Ishikawa (cell line): ENCODE results near the gene ALPI.

ENCODE experiments used
- CEBPB ChIP-seq: IDR thresholded peaks from 2 replicates; pipeline ENCODE4 v1.6.1; 2012
- CREB1 ChIP-seq: IDR thresholded peaks from 2 replicates; pipeline ENCODE4 v1.6.1; 2012; ENCODE audit warnings: low read depth
- EGR1 ChIP-seq: IDR thresholded peaks from 2 replicates; pipeline ENCODE4 v1.6.1; 2012
- EP300 ChIP-seq: IDR thresholded peaks from 2 replicates; pipeline ENCODE4 v1.6.1; 2012; ENCODE audit warnings: borderline replicate concordance
- FOXM1 ChIP-seq: IDR thresholded peaks from 2 replicates; pipeline ENCODE4 v1.6.1; 2012; ENCODE audit warnings: low read depth, borderline replicate concordance
- NFIC ChIP-seq: IDR thresholded peaks from 2 replicates; pipeline ENCODE4 v1.6.1; 2012
- RAD21 ChIP-seq: IDR thresholded peaks from 2 replicates; pipeline ENCODE4 v1.6.1; 2012; ENCODE audit warnings: low read depth
- TAF1 ChIP-seq: IDR thresholded peaks from 2 replicates; pipeline ENCODE4 v1.6.1; 2012; ENCODE audit warnings: low read depth, mild to moderate bottlenecking
- TCF12 ChIP-seq: IDR thresholded peaks from 2 replicates; pipeline ENCODE4 v1.6.1; 2012; ENCODE audit warnings: low read depth
- TEAD4 ChIP-seq: IDR thresholded peaks from 2 replicates; pipeline ENCODE4 v1.6.1; 2012
- YY1 ChIP-seq: IDR thresholded peaks from 2 replicates; pipeline ENCODE4 v1.6.1; 2012; ENCODE audit warnings: low read depth
- ZBTB7A ChIP-seq: IDR thresholded peaks from 2 replicates; pipeline ENCODE4 v1.6.1; 2012; ENCODE audit warnings: low read depth
- TF ChIP-seq, protein P1 (sequence below): IDR thresholded peaks from 2 replicates; pipeline ENCODE4 v1.6.1; 2012
- TF ChIP-seq, protein P2 (sequence below): IDR thresholded peaks from 2 replicates; pipeline ENCODE4 v1.6.1; 2012
- TF ChIP-seq, protein P3 (sequence below): IDR thresholded peaks from 2 replicates; pipeline ENCODE4 v1.6.1; 2012; ENCODE audit warnings: low read depth, mild to moderate bottlenecking

ALPI gene

DNA sequence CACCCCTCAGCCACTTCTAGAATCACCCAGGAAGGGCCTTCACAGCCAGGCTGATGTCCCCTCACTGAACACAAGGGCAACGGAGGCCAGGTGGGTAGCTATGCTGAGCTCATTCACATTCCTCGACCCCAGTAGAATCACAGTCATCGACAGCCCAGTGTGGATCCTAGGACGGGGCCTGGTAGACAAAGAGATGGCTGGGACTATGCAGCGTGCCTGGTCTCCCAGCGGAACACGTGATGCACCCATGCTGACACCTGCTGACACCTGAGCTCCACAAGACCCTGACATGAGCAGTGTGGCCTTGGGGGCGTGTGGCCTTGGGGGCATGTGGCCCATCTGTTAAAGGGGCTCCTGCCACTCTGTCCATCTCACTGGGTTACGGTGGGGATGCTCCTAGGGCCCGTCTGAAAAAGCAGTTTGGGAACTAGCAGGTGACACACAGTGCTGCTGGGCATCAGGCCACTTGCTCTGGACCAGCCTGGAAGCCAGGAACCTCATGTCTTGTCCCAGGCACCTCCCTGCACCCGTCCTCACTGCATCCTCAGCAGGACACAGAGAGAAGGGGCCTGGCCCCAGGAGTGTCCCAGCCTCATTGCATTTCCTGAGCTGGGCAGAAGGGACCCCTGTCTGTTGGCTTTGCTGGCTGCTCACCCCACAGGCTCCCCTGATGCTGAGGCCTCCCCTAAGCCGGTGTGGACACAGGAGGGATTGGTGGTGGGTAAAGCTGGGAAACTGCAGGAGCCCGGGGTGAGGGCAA, 22.0 kb downstream of the ALPI start:
- TF ChIP-seq CREB1 (no peak), EP300 (no peak), RAD21 (no peak), CEBPB (no peak), FOXM1 (no peak), YY1 (no peak)

DNA sequence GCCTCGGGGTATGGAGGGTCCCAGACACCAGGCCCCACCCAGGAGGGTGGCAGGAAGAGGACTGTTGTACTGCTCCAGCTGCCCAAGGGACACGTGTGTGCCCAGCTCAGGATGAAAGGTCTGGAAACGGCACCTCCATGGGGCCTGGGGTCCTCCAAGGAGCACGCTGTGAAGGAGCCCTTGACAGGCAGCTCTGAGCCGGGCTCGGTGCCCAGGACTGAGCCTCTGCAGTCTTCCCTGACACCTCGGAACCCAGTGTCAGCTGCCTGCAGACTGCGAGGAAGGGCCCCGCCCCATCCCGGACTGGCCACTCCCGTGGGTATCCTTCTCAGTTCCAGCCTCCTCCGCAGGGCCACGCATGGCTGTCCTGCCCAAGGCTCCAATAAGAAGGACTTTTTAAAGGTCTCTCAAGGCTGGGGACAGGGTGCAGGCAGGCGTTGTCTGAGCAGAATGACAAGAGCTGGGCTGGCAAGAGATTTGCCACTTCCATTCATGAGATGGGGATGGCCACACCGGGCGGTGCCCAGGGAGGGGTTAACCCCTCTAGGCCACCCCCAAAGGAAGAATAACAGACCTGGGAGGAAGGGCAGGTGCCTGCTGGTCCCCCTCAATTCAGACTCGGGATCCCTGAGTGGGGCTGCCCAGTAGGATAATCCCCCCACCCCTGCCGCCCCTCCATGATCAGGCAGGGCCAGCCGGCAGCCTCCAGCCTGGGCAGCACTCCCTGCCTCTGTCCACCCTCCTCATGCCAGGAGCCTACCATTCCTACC, 22.8 kb downstream of the ALPI start:
- TF ChIP-seq EGR1 (no peak), YY1 (no peak), CEBPB (no peak), EP300 (no peak), NFIC (no peak), ZBTB7A (no peak), FOXM1 (no peak), CREB1 (no peak), TEAD4 (no peak), TAF1 (no peak), RAD21 (no peak), TCF12 (no peak)
- TF ChIP-seq, protein P1, sequence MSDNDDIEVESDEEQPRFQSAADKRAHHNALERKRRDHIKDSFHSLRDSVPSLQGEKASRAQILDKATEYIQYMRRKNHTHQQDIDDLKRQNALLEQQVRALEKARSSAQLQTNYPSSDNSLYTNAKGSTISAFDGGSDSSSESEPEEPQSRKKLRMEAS, result no peak
- TF ChIP-seq, protein P2, sequence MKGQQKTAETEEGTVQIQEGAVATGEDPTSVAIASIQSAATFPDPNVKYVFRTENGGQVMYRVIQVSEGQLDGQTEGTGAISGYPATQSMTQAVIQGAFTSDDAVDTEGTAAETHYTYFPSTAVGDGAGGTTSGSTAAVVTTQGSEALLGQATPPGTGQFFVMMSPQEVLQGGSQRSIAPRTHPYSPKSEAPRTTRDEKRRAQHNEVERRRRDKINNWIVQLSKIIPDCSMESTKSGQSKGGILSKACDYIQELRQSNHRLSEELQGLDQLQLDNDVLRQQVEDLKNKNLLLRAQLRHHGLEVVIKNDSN, result no peak
- TF ChIP-seq, protein P3, sequence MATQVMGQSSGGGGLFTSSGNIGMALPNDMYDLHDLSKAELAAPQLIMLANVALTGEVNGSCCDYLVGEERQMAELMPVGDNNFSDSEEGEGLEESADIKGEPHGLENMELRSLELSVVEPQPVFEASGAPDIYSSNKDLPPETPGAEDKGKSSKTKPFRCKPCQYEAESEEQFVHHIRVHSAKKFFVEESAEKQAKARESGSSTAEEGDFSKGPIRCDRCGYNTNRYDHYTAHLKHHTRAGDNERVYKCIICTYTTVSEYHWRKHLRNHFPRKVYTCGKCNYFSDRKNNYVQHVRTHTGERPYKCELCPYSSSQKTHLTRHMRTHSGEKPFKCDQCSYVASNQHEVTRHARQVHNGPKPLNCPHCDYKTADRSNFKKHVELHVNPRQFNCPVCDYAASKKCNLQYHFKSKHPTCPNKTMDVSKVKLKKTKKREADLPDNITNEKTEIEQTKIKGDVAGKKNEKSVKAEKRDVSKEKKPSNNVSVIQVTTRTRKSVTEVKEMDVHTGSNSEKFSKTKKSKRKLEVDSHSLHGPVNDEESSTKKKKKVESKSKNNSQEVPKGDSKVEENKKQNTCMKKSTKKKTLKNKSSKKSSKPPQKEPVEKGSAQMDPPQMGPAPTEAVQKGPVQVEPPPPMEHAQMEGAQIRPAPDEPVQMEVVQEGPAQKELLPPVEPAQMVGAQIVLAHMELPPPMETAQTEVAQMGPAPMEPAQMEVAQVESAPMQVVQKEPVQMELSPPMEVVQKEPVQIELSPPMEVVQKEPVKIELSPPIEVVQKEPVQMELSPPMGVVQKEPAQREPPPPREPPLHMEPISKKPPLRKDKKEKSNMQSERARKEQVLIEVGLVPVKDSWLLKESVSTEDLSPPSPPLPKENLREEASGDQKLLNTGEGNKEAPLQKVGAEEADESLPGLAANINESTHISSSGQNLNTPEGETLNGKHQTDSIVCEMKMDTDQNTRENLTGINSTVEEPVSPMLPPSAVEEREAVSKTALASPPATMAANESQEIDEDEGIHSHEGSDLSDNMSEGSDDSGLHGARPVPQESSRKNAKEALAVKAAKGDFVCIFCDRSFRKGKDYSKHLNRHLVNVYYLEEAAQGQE, result no peak

DNA sequence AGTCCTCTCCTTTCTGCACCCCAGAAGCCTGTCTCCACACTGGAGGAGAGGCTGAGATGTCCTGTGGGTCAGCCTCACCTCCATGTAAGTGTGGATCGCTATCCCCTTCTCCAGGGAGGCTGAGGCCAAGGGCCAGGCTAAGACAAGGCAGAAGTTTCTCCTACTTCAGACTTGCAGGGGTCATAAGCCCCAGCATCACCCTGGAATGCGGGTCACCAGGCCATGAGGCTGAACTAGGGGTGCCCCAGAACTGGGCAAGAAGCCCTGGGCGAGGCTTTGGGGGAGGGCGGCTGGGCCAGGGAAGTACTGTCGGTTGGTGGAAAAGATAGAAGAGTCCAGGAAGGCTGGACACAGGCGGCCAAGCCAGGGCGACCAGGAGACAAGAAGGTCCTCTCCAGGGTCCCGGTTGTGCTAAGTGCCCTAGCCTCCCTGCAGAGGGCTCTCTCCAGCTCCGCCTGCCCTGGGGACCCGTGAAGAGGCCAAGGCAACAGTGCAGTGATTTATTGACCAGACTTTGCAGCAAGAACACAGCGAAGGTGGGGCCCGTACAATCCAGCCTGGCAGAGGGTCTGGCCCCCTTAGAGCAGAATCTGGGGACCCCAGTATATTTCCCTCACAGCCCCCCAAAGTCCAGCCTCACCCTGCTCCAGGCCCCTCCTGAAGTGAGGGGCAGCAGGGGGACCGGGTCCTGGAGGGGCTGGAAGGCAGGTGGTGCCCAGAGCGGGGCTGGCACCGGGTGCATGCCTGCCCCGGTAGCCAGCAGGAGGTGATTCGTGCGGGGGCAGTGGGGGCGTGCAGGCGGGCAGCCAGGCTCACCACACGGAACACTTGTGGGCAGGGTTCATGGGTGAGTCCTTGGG, 23.6 kb downstream of the ALPI start:
- TF ChIP-seq CREB1, result no peak
- TF ChIP-seq, protein P2, result no peak
- no peak for TF ChIP-seq RAD21
- TF ChIP-seq ZBTB7A, result no peak
- TF ChIP-seq, protein P3, result no peak
- TF ChIP-seq EGR1, result no peak
- TF ChIP-seq TAF1, result no peak
- TF ChIP-seq CEBPB, result no peak
- TF ChIP-seq, protein P1, result no peak
- no peak for TF ChIP-seq EP300
- TF ChIP-seq TEAD4, result no peak
- no peak for TF ChIP-seq NFIC
- TF ChIP-seq TCF12, result no peak
- TF ChIP-seq FOXM1, result no peak
- TF ChIP-seq YY1, result no peak

DNA sequence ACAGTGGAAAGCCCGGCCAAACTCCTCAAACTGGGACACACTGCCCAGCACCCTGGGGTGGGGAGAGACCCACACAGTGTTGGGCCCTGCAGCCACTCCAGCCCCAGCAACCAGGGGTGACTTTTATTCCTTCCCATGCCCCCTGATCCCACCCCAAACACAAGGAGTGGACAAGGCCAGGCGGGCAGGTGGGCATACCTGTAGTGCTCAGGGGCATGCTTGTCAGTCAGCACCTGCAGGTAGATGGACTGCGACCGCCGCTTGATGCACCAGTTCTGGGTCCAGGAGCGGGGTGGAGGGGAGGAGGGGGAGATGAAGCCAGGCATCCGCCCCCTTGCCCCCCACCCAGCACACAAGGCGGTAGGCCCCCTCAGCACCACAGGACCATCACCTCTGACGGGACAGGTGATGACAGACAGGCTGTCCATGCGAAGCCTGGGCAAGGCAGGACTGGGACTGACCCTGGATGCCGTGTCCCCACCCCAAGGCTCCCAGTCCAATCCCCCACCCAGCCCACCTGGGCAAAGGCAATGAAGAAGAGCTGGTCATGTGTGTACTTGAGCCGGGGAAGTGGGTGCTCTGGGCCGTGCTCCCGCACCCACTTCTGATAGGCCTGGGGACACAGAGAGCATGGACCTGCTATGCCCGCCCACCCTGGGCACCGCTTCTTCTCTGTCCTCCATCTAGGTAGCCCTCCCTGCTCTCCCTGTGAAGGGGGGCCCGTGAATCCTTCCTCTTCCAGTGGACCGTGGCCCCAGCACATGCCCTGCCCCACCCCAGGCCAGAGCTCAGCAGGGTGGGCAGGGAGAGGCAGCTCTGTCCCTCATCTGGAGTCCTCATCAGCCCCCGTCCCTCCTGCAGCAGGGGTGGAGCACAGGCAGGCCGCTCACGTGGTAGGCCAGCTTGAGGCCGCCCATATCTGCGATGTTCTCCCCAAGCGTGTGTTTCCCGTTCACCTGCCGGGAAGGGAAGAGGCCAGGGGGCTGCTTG, 24.5 kb downstream of the ALPI start:
- TF ChIP-seq EGR1 (no peak), TAF1 (no peak), RAD21 (no peak), CREB1 (no peak), TCF12 (no peak), TEAD4 (no peak), YY1 (no peak), NFIC (no peak), FOXM1 (no peak), ZBTB7A (no peak), EP300 (no peak), CEBPB (no peak)
- TF ChIP-seq, protein P3, result no peak
- TF ChIP-seq, protein P1, result no peak
- TF ChIP-seq, protein P2, result no peak
